MM.1S (cell line): ENCODE data around the gene TRIM38.

Source experiments
- DNase-seq: peaks from one replicate; pipeline ENCODE4 v3.0.0-alpha.2; 2015
- H2AFZ ChIP-seq: fragments of 300-600 bp; sonication (generic); 2 replicates; pipeline ENCODE4 v1.6.0; 2016; ENCODE audit warnings: antibody characterized with exemption, low read length
- H3F3A ChIP-seq: fragments of 300-600 bp; sonication (generic); 2 replicates; pipeline ENCODE4 v1.6.1; 2016; ENCODE audit warnings: mild to moderate bottlenecking, antibody characterized with exemption, low read length, moderate library complexity, mixed read lengths; ENCODE audit not compliant: insufficient read depth
- H3K27ac ChIP-seq: fragments of 300-600 bp; sonication (generic); 2 replicates; pipeline ENCODE4 v1.5.1; 2016; ENCODE audit warnings: mild to moderate bottlenecking, low read length
- H3K27me3 ChIP-seq: fragments of 300-600 bp; sonication (generic); replicated peaks from 2 replicates; pipeline ENCODE4 v1.6.0; 2016; ENCODE audit warnings: low read length; ENCODE audit not compliant: insufficient read depth
- H3K36me3 ChIP-seq: fragments of 300-600 bp; sonication (generic); replicated peaks from 2 replicates; pipeline ENCODE4 v1.6.1; 2016; ENCODE audit warnings: mild to moderate bottlenecking, low read length, mixed read lengths; ENCODE audit not compliant: insufficient read depth
- H3K4me1 ChIP-seq: fragments of 300-600 bp; sonication (generic); 2 replicates; pipeline ENCODE4 v1.6.1; 2016; ENCODE audit warnings: low read length, mixed read lengths
- H3K4me2 ChIP-seq: fragments of 300-600 bp; sonication (generic); 2 replicates; pipeline ENCODE4 v1.6.0; 2016; ENCODE audit warnings: low read depth, low read length
- H3K4me3 ChIP-seq: fragments of 300-600 bp; sonication (generic); 2 replicates; pipeline ENCODE4 v1.5.1; 2016; ENCODE audit warnings: low read length, mixed read lengths
- H3K79me2 ChIP-seq: fragments of 300-600 bp; sonication (generic); 2 replicates; pipeline ENCODE4 v1.6.1; 2016; ENCODE audit warnings: mixed run types, low read length, mixed read lengths
- H3K9ac ChIP-seq: fragments of 300-600 bp; sonication (generic); 2 replicates; pipeline ENCODE4 v1.6.1; 2016; ENCODE audit warnings: low read length, mixed read lengths
- H3K9me2 ChIP-seq: fragments of 300-600 bp; sonication (generic); replicated peaks from 2 replicates; pipeline ENCODE4 v1.6.1; 2016; ENCODE audit warnings: mild to moderate bottlenecking, low read length, mixed read lengths; ENCODE audit not compliant: insufficient read depth
- H3K9me3 ChIP-seq: fragments of 300-600 bp; sonication (generic); replicated peaks from 2 replicates; pipeline ENCODE4 v1.6.1; 2016; ENCODE audit warnings: mild to moderate bottlenecking, low read length, mixed read lengths; ENCODE audit not compliant: insufficient read depth
- H4K20me1 ChIP-seq: fragments of 300-600 bp; sonication (generic); 2 replicates; pipeline ENCODE4 v1.6.1; 2016; ENCODE audit warnings: mild to moderate bottlenecking, low read length, moderate library complexity, mixed read lengths; ENCODE audit not compliant: insufficient read depth
- EZH2 ChIP-seq: fragments of 300-600 bp; sonication (generic); optimal IDR thresholded peaks from 2 replicates; pipeline ENCODE3; 2017; ENCODE audit warnings: low read depth, mild to moderate bottlenecking, antibody characterized with exemption, low read length, mixed read lengths
- EZH2phosphoT487 ChIP-seq: fragments of 300-600 bp; sonication (generic); IDR thresholded peaks from 2 replicates; pipeline ENCODE4 v1.6.1; 2018; ENCODE audit warnings: antibody characterized with exemption, low read length
- TF ChIP-seq, protein P1 (sequence below): fragments of 300-600 bp; sonication (generic); IDR thresholded peaks from 2 replicates; pipeline ENCODE4 v1.5.1; 2016; ENCODE audit warnings: antibody characterized with exemption, low read length, mixed read lengths

The TRIM38 gene

GRCh38 chr6:25916789-25917490 lies 45.7 kb upstream of the TRIM38 start:
- Histone ChIP-seq H3K27ac (no peak overlapping the region), H3K4me3 (no peak overlapping the region), H3K36me3 (no peaks in the 10 kb centered on the region), H3K27me3 (no peaks in the 10 kb centered on the region), H3K9ac (no peak overlapping the region), H2AFZ (no peak overlapping the region), H4K20me1 (no peaks in the 10 kb centered on the region), H3F3A (no peaks in the 10 kb centered on the region), H3K9me2 (no peaks in the 10 kb centered on the region), H3K79me2 (no peaks in the 10 kb centered on the region), H3K4me1 (no peaks in the 10 kb centered on the region), H3K4me2 (no peak overlapping the region), H3K9me3 (no peaks in the 10 kb centered on the region)
- TF ChIP-seq EZH2 (no peak), EZH2phosphoT487 (no peak)
- TF ChIP-seq, protein P1, sequence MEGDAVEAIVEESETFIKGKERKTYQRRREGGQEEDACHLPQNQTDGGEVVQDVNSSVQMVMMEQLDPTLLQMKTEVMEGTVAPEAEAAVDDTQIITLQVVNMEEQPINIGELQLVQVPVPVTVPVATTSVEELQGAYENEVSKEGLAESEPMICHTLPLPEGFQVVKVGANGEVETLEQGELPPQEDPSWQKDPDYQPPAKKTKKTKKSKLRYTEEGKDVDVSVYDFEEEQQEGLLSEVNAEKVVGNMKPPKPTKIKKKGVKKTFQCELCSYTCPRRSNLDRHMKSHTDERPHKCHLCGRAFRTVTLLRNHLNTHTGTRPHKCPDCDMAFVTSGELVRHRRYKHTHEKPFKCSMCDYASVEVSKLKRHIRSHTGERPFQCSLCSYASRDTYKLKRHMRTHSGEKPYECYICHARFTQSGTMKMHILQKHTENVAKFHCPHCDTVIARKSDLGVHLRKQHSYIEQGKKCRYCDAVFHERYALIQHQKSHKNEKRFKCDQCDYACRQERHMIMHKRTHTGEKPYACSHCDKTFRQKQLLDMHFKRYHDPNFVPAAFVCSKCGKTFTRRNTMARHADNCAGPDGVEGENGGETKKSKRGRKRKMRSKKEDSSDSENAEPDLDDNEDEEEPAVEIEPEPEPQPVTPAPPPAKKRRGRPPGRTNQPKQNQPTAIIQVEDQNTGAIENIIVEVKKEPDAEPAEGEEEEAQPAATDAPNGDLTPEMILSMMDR: no peak
- no peak for DNase-seq

- Histone ChIP-seq H4K20me1 (no peaks in the 10 kb centered on the region), H3K4me2 (no peak overlapping the region), H3F3A (no peaks in the 10 kb centered on the region), H3K4me1 (no peaks in the 10 kb centered on the region), H3K4me3 (no peak overlapping the region), H3K36me3 (no peaks in the 10 kb centered on the region), H3K27me3 (no peaks in the 10 kb centered on the region), H3K27ac (no peak overlapping the region), H3K79me2 (no peaks in the 10 kb centered on the region), H3K9me3 (no peaks in the 10 kb centered on the region), H3K9me2 (no peaks in the 10 kb centered on the region), H3K9ac (no peak overlapping the region), H2AFZ (no peak overlapping the region)
- no peak for DNase-seq
- TF ChIP-seq, protein P1: no peak
- TF ChIP-seq EZH2phosphoT487 (no peak), EZH2 (no peak)
These were observed 44.4 kb upstream of the TRIM38 start for GRCh38 chr6:25918083-25918683.

DNA sequence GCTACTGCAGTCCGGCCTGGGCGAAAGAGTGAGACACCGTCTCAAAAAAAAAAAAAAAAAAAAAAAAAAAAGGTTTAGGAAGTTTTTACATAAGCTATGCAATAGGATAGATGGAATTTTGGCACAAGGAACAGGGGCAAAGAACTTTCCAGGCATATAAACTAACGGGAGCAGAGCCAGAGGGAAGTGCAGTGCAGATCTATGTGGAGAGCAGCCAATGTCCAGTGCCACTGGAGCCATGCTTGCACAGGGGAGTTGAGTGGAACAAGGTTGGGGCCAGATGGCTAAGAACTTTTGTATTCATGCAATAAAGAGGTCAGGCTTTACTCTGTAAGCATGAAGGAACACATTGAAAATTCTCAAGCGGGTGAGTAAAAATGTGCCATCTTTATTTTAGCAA lies 42.9 kb upstream of the TRIM38 start:
- H3F3A ChIP-seq: no peaks in the 10 kb centered on the region
- H4K20me1 ChIP-seq: no peaks in the 10 kb centered on the region
- no peak overlapping the region for H2AFZ ChIP-seq
- H3K27me3 ChIP-seq: no peaks in the 10 kb centered on the region
- H3K27ac ChIP-seq: no peak overlapping the region
- H3K4me3 ChIP-seq: no peak overlapping the region
- no peak for DNase-seq
- H3K9me3 ChIP-seq: no peaks in the 10 kb centered on the region
- no peaks in the 10 kb centered on the region for H3K4me1 ChIP-seq
- no peaks in the 10 kb centered on the region for H3K36me3 ChIP-seq
- H3K9ac ChIP-seq: no peak overlapping the region
- H3K79me2 ChIP-seq: no peaks in the 10 kb centered on the region
- no peaks in the 10 kb centered on the region for H3K9me2 ChIP-seq
- TF ChIP-seq EZH2 (no peak), EZH2phosphoT487 (no peak)
- TF ChIP-seq, protein P1: no peak
- no peak overlapping the region for H3K4me2 ChIP-seq
